Esophagus squamous epithelium (tissue), 4 donors: ENCODE data around the gene CANT1.

Source experiments
- POLR2A ChIP-seq, 4 donors: fragments of 450-650 bp; IDR thresholded peaks; one replicate each; pipeline ENCODE4 v1.6.1; 2017; ENCODE audit warnings: antibody characterized with exemption in 4 of 4, mild to moderate bottlenecking in 4 of 4, moderate library complexity in 3 of 4
- TF ChIP-seq, protein P1 (sequence below), 6 experiments: fragments of 450-650 bp in 4 of 6; fragments of 200-600 bp in 2 of 6; sonication (generic) in 2 of 6; IDR thresholded peaks; one replicate each; pipeline ENCODE4 v1.5.1; 2016 to 2019; ENCODE audit warnings: antibody characterized with exemption in 6 of 6, mild to moderate bottlenecking in 4 of 6, moderate library complexity in 4 of 6

DNA sequence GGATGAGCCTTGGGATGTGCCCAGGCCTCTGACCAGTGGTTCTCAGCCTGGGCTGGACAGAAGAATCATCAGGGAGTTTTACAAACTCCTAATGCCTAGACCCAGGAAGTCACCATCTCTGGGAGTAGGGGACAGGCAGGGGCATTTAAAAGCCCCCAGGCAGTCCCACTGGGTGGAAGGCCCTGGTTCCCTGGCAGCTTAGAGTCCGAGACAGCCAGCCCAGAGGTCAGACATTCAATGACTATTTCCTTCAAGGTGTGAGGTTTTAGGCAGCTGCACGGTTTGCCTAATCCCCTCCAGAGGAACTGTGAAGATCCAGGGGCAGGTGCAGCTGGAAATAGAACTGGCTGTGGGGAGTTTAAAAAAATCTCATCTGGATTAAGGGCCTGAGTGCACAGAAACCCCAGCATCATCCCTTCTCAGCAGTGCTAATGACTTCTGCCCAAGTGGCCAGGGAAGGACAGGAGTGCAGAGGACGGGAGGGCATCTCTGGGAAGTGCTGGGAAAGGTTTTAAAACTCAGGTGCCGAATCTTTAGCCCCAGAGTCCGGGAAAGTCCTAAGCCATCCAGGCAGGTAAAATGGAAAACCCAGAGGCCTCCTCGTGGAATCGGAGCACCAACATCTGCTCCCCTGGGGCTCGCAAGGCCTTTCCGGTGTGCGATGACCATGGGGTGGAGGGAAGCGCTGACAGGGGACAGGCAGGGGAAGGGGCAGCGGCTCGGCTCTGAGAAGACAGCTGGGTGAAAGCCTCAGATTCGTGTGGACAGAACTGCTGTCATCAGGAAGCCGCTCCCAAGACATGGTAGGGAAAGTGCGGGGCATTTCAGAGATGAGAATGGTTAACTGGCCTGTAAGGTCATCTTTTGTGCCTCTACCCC is 28.3 kb downstream of the CANT1 start:
- no peak for TF ChIP-seq POLR2A (IDR thresholded peaks at IDR 0.05)
- TF ChIP-seq, protein P1, sequence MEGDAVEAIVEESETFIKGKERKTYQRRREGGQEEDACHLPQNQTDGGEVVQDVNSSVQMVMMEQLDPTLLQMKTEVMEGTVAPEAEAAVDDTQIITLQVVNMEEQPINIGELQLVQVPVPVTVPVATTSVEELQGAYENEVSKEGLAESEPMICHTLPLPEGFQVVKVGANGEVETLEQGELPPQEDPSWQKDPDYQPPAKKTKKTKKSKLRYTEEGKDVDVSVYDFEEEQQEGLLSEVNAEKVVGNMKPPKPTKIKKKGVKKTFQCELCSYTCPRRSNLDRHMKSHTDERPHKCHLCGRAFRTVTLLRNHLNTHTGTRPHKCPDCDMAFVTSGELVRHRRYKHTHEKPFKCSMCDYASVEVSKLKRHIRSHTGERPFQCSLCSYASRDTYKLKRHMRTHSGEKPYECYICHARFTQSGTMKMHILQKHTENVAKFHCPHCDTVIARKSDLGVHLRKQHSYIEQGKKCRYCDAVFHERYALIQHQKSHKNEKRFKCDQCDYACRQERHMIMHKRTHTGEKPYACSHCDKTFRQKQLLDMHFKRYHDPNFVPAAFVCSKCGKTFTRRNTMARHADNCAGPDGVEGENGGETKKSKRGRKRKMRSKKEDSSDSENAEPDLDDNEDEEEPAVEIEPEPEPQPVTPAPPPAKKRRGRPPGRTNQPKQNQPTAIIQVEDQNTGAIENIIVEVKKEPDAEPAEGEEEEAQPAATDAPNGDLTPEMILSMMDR (IDR thresholded peaks at IDR 0.05) = no peak
